Measurements from ENCODE around the gene FBXW7. TPM values are rescaled to one million over a fixed set of nuclear protein-coding genes. Genes with fewer than 3 reads are reported as not detected.

FBXW7 gene
- polyA plus RNA-seq, 1 of the 3 experiments (the other 2 are of a cell fraction), result 7.7 TPM

DNA sequence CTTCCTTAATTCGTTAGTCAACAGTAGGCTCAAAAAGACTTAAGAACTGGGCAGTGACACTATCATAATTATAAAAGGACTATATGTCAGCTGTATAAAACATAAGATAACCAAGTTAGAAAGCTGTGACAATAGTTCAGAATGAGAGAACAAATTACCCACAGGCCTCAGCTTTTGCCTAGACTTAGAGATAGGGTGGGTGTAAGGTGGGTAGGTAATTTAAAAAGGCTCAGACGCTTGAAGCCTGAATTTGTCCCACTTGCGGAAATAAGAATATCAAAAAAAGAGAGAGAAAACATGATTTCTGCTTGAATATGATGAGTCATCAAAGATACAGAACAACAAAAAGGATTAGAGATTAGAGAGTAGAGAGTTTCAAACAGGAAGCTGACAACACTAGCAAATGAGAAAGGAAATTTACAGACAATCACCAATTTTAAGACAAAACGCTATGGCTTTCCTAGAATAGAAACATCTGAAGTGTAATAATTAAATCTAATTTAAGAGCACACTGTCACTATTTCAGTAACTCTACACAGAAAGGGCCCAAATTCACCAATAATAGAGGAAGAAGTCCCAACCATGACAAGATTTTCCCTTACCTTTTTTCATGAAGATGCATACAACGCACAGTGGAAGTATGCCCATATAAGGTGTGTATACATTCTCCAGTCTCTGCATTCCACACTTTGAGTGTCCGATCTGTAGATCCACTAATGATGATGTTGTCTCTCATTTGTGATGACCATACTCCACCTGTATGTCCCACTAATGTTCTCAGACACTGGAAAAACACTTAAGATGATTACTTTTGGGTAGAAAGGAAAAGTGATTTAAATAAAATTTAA lies 208.1 kb downstream of the FBXW7 start:
- H3K79me2 ChIP-seq (ENCODE audit: insufficient read depth), result no peaks in the 10 kb centered on the region
- H3F3A ChIP-seq (replicated peaks; ENCODE audit: insufficient read depth), result no peaks in the 10 kb centered on the region
- ChIA-PET CTCF (no interaction called here), POLR2A (interaction anchor here (0.7 kb wide), 1 partner anchor 330 kb away, joined by 4 read pairs; no protein-coding TSS in a partner anchor)
- no peaks in the 10 kb centered on the region for H3K9me2 ChIP-seq
- no peak overlapping the region for H2AFZ ChIP-seq (ENCODE audit: low read depth)
- no peak overlapping the region for H3K27ac ChIP-seq (ENCODE audit: low read depth in 2 of 2, low read length in 1 of 2)
- TF ChIP-seq TCF12 (IDR thresholded peaks at IDR 0.05) (no peak), CTCF (IDR thresholded peaks at IDR 0.05) (no peak), FOXJ3 (CRISPR knock-in tag; IDR thresholded peaks at IDR 0.05) (no peak)
- no peaks in the 10 kb centered on the region for H4K20me1 ChIP-seq (ENCODE audit: insufficient read depth)
- no peaks in the 10 kb centered on the region; a peak in 2 of 4 replicates for H3K4me1 ChIP-seq (ENCODE audit: control insufficient read depth in 1 of 2, insufficient read depth in 2 of 2, low read depth in 1 of 2, low read length in 1 of 2)
- H3K4me2 ChIP-seq, result no peak overlapping the region
- WGBS (ENCODE audit: low lambda C conversion rate), result 97% methylated on average over 6 of the region's 6 CpGs
- no peak for DNase-seq
- H3K9ac ChIP-seq, result no peak overlapping the region
- H3K4me3 ChIP-seq (ENCODE audit: low read depth in 2 of 2, low read length in 1 of 2), result no peak overlapping the region
- H3K36me3 ChIP-seq (replicated peaks in 1 of 2; ENCODE audit: control insufficient read depth in 1 of 2, insufficient read depth in 2 of 2, low read length in 1 of 2), result peaks cover 70 to 92% of the 10 kb centered on the region in 2 experiments
- H3K27me3 ChIP-seq (ENCODE audit: insufficient read depth), result no peaks in the 10 kb centered on the region
- H3K9me3 ChIP-seq, result no peaks in the 10 kb centered on the region

GRCh38 chr4:152325831-152326230 lies 210.1 kb downstream of the FBXW7 start:
- H3K9me2 ChIP-seq, result no peaks in the 10 kb centered on the region
- H3K36me3 ChIP-seq (replicated peaks in 1 of 2; ENCODE audit: control insufficient read depth in 1 of 2, insufficient read depth in 2 of 2, low read length in 1 of 2), result peaks cover 76 to 88% of the 10 kb centered on the region in 2 experiments
- no peaks in the 10 kb centered on the region for H3K27me3 ChIP-seq (ENCODE audit: insufficient read depth)
- H3K4me1 ChIP-seq (ENCODE audit: control insufficient read depth in 1 of 2, insufficient read depth in 2 of 2, low read depth in 1 of 2, low read length in 1 of 2), result no peaks in the 10 kb centered on the region; a peak in 2 of 4 replicates
- DNase-seq, result no peak
- H3K9me3 ChIP-seq, result no peaks in the 10 kb centered on the region
- no peak overlapping the region for H3K4me2 ChIP-seq
- no peaks in the 10 kb centered on the region for H4K20me1 ChIP-seq (ENCODE audit: insufficient read depth)
- H3K27ac ChIP-seq (ENCODE audit: low read depth in 2 of 2, low read length in 1 of 2), result no peak overlapping the region
- ChIA-PET POLR2A (interaction anchor here (0.6 kb wide), 1 partner anchor 555 kb away, joined by 3 read pairs; no protein-coding TSS in a partner anchor), CTCF (interaction anchor here (0.9 to 1.8 kb wide), 3 partner anchors 8 to 47 kb away, joined by 3 to 7 read pairs (median 3); no protein-coding TSS in a partner anchor)
- H3K9ac ChIP-seq, result no peak overlapping the region
- WGBS (ENCODE audit: low lambda C conversion rate), result 97% methylated on average over 5 of the region's 5 CpGs
- H3K4me3 ChIP-seq (ENCODE audit: low read depth in 2 of 2, low read length in 1 of 2), result no peak overlapping the region
- H3K79me2 ChIP-seq (ENCODE audit: insufficient read depth), result no peaks in the 10 kb centered on the region
- no peaks in the 10 kb centered on the region for H3F3A ChIP-seq (replicated peaks; ENCODE audit: insufficient read depth)
- H2AFZ ChIP-seq (ENCODE audit: low read depth), result no peak overlapping the region
- TF ChIP-seq NFIC (IDR thresholded peaks at IDR 0.05; ENCODE audit: borderline replicate concordance) (no peak), USF2 (IDR thresholded peaks at IDR 0.05; ENCODE audit: borderline replicate concordance, low read depth, low read length) (no peak), YY1 (IDR thresholded peaks at IDR 0.05; ENCODE audit: low read depth) (no peak), CTCF (IDR thresholded peaks at IDR 0.05) (no peak), EZH2phosphoT487 (IDR thresholded peaks at IDR 0.05; ENCODE audit: borderline replicate concordance, low read depth) (no peak), GABPA (IDR thresholded peaks at IDR 0.05; ENCODE audit: low read depth) (no peak), RFX5 (IDR thresholded peaks at IDR 0.05; ENCODE audit: low read length) (no peak), IRF3 (IDR thresholded peaks at IDR 0.05; ENCODE audit: low read depth, low read length) (no peak), USF1 (IDR thresholded peaks at IDR 0.05; ENCODE audit: borderline replicate concordance, low read depth) (no peak), FOXM1 (IDR thresholded peaks at IDR 0.05; ENCODE audit: low read depth) (no peak), TCF12 (IDR thresholded peaks at IDR 0.05) (no peak)
- TF ChIP-seq, protein P1, sequence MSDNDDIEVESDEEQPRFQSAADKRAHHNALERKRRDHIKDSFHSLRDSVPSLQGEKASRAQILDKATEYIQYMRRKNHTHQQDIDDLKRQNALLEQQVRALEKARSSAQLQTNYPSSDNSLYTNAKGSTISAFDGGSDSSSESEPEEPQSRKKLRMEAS (IDR thresholded peaks at IDR 0.05; ENCODE audit: low read depth), result no peak
